SK-N-MC (cell line): ENCODE measurements around the gene PCDHB1.

ENCODE experiments used
- EZH2 ChIP-seq: fragments of 200-600 bp; sonication (generic); IDR thresholded peaks from one replicate; pipeline ENCODE4 v1.6.1; 2017; ENCODE audit warnings: antibody characterized with exemption
- FOXP2 ChIP-seq: optimal IDR thresholded peaks from 2 replicates; pipeline ENCODE3; 2011; ENCODE audit warnings: mild to moderate bottlenecking, moderate library complexity; ENCODE audit not compliant: insufficient read depth; ENCODE audit errors: extremely low read length, control extremely low read depth
- POLR2AphosphoS5 ChIP-seq: IDR thresholded peaks from 2 replicates; pipeline ENCODE4 v1.6.1; 2012; ENCODE audit warnings: mild to moderate bottlenecking, low read depth, low read length, borderline replicate concordance

DNA sequence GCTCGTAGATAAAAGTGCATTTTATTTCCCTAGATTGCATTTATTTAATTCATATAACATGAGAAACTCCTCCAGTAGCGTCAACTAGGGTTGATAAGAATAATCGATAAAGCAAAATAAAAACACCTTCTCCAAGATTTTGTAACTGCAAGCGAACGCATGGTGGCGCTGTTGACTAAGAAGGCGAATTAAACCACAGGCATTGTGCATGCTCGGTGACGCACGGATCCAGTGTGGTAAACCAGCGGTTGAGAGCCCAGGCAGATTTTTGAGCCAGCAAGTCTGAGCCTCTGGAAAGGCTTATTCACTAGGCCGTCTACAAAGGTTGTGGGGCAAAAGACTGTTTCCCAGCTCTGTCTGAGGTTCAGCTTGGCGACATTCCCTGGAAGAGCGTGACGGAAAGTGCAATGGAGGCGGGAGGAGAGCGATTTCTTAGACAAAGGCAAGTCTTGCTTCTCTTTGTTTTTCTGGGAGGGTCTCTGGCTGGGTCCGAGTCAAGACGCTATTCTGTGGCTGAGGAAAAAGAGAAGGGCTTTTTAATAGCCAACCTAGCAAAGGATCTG, 49.1 kb downstream of the PCDHB1 start, which contains the start of gene PCDHB3:
- no peak for TF ChIP-seq EZH2
- TF ChIP-seq POLR2AphosphoS5: no peak
- no peak for TF ChIP-seq FOXP2
